Ovary (tissue), 3 donors: Measurements from ENCODE around the gene SPAG6.

Experiments
- CTCF ChIP-seq, 3 donors: fragments of 450-650 bp in 2 of 3; fragments of 200-600 bp in 1 of 3; IDR thresholded peaks; one replicate each; pipeline versions ENCODE4 v1.5.1 to v1.8.0; 2016 to 2022; ENCODE audit warnings: antibody characterized with exemption in 3 of 3, mild to moderate bottlenecking in 1 of 3
- EP300 ChIP-seq: sonication (generic); formaldehyde crosslinking; IDR thresholded peaks from one replicate; pipeline ENCODE4 v1.6.1; 2017; ENCODE audit warnings: antibody characterized with exemption
- POLR2A ChIP-seq: fragments of 450-650 bp; IDR thresholded peaks from one replicate; pipeline ENCODE4 v1.6.1; 2017; ENCODE audit warnings: antibody characterized with exemption, mild to moderate bottlenecking, moderate library complexity
- donor health status: DM: no; HTN: no; CAD: no.

- TF ChIP-seq CTCF (IDR thresholded peaks at IDR 0.05), result no peak
- no peak for TF ChIP-seq POLR2A
- no peak for TF ChIP-seq EP300
Observed at GRCh38 chr10:22343731-22344130, 1.6 kb upstream of the SPAG6 start.
